Pulmonary artery endothelial cell (primary cell): ENCODE results near the gene CNFN. TPM values are rescaled to one million over a fixed set of nuclear protein-coding genes. Genes with fewer than 3 reads are reported as not detected.

Experiments used
- DNase-seq: peaks from one replicate; pipeline ENCODE4 v3.0.0-alpha.2; 2011; ENCODE audit warnings: low read depth, low spot score
- total RNA-seq: library from RNA; depleted of rRNA; stranded (reverse); fragments of >200 nt; gene quantifications from 2 replicates; pipeline ENCODE4 v1.2.3, GENCODE V29; 2014

The CNFN gene
- total RNA-seq, 1 donor from 2014 or later, result not detected

GRCh38 chr19:42375415-42376176 lies 14.5 kb downstream of the CNFN start:
- no peak for DNase-seq

DNA sequence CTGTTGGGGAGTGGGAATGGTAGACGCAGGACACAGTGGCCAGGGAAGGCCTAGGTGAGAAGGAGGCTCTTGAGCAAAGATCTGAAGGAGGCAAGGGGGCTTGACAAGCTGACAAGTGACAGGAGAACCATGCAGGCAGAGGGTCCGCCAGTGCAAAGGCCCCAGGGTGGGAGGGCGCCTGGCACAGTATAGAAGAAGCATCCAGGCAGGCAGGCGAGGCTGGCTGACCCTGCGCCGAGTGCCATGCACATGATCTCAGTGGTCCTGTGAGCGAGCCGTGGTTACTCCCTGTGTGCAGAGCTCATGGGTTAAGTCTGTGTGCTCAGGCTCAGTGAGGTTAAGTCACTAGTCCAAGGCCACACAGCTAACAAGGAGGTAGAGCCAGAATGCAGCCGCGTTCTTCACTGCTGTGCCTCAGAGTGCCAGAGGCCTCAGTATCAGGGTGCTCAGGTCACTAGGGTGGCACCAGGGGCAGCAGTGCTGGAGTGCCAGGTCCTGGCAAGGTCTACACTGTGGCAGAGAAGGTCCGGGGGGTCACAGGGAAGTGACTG lies 15.2 kb downstream of the CNFN start:
- no peak for DNase-seq

DNA sequence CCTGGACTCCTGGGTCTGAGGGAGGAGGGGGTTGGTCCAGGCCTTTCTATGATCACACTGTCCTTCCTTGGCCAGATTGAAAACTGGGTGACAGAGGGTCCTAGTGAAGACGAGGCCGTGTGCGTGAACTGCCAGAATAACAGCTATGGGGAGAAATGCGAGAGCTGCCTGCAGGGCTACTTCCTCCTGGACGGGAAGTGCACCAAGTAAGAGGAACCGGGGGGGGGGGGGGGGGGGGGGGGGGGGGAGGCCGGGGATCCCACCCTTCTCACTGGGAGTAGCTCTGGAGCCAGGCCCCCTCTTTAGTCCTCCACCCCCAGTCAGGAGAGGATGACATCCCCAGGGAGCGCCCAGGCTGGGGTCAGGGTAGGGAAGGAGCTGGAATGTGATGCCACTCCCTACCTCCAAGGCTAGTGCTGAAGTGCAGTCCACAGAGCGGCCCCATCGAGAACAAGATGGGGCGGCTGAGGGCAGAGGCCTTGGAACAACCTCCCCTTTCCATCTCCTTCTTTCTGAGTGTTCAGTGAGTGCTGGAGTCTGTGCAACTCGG lies 19.4 kb downstream of the CNFN start:
- no peak for DNase-seq

DNA sequence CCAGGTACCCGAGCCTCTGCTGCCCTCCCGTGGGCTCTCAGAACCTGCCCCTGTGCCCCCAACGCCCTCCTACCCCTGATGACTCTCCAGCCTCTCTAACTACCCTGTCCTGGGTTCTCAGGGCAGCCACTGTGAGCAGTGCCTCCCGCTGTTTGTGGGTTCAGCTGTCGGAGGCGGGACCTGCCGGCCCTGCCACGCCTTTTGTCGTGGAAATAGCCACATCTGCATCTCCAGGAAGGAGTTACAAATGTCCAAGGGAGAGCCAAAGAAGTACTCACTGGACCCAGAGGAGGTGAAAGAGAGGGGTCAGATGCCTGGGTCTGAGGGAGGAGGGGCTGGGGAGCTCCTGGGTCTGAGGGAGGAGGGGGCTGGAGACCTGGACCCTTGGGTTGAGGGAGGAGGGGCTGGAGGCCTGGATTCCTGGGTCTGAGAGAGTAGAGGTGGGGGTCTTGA lies 20.0 kb downstream of the CNFN start:
- no peak for DNase-seq

GRCh38 chr19:42369433-42370067 lies 20.5 kb downstream of the CNFN start:
- DNase-seq, result no peak

- DNase-seq, result no peak
These were observed 21.3 kb downstream of the CNFN start for GRCh38 chr19:42368765-42369164.

- no peak for DNase-seq
These were observed 21.7 kb downstream of the CNFN start for GRCh38 chr19:42368360-42368759.

GRCh38 chr19:42367929-42368328 lies 22.2 kb downstream of the CNFN start:
- no peak for DNase-seq

DNA sequence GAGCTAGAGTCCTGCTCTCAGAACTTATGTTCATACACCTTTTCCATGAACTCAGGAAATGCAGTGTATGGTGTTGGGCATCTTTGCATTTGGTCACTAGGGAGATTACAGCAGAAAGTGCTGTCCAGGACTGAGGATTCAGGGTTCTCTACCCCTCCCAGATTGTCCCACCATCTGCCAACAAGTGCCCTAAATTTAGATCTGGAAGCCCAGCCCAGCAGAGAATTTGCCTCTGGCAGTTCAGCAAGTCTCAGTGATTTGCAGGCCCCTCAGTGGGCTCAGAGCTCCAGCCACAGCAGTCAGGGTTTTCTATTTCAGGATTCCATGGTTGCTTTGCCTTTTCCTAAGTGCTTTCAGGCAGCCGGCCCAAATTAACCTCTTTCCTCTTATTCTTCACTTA lies 23.4 kb downstream of the CNFN start:
- DNase-seq, result no peak

DNA sequence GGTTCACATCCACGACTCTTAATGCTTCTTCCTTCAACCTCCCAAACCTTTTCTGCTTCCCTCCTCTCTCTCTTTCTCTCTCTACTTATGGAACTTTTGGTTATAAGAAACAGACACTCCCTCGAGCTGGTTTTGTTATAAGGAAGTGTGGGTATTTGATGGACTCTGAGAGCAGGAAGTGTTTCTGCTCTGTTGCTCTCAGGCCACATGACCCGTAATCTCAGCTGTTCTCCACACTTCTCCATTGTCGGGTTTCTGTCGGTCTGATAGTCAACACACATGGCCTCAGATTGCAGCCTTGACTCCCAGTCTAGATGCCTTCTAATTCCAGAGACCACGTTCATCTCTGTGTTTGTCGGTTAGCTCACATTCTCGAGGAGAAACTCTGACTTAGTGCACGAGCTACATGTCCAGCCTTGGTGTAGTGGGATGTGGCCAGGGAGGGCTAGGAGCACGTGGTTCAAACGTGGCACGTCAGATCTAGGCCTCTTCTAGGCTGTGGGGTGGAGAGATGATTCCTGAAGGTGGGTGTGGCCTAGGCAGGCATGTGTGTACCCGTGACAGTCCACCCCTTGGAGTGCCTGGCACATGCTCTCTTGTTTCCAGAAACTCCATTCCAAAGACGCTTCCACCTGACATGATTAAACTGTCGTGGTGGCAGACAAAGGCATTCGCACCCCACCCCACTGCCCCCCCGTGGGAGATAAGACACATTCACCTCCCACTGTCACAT lies 26.3 kb downstream of the CNFN start:
- no peak for DNase-seq

- DNase-seq, result no peak
These were observed 27.1 kb downstream of the CNFN start for GRCh38 chr19:42362891-42363440.

DNA sequence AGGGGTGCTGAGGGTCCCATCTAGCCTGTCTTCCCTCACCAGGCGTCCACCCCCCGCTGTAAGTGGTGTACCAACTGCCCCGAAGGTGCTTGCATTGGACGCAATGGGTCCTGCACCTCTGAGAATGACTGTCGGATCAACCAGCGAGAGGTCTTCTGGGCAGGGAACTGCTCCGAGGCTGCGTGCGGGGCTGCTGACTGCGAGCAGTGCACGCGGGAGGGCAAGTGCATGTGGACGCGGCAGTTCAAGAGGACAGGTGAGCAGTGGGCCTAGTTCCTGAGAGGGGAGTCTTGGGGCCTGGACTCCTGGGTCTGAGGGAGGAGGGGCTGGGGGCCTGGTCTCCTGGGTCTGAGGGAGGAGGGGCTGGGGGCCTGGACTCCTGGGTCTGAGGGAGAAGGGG lies 27.8 kb downstream of the CNFN start:
- no peak for DNase-seq

- no peak for DNase-seq
These were observed 28.6 kb downstream of the CNFN start for GRCh38 chr19:42361545-42361910.

DNA sequence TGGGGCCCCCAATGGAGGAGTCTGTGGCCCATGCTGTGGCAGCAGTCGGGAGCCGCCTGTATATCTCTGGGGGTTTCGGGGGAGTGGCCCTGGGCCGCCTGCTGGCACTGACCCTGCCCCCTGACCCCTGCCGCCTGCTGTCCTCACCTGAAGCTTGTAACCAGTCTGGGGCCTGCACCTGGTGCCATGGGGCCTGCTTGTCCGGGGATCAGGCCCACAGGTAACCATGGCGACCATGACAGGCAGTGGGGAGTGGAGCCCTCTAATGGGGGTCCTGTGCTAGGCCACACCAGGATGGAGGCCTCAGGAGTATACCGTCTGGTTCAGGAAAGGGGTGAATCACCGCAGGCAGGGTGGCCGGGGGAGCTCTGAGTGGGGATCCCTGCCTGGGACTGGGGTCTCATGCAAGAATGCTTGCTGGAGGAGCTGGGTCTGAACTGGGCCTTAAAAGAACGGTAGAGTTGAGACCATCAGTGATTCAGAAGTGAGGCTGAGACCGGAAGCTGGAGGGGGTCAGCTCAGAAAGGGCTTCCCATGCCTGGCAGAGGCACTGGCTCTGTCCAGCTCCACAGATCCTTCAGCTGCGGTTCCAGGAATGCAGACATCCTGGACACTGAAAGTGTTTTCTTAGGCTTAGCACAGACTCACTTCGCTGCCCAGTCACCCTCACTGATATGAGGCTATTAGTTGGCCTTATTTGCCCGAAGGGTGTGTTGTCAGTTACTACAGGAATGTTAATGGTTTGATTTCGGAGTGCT lies 29.1 kb downstream of the CNFN start:
- DNase-seq, result no peak

DNA sequence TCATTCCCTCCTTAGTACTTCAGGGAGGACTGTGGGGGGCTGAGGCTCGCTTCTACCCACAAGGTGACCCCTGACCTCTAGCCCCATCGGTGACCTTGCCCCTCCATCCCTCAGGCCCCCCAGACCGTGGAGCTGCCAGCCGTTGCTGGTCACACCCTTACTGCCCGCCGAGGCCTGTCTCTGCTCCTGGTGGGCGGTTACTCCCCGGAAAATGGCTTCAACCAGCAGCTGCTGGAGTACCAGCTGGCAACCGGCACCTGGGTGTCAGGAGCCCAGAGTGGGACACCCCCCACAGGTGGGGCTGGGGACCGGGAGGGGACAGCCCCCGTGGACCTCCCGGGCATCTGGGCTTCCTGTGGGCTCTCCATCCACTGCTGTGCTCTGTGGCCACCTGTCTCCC lies 32.8 kb downstream of the CNFN start:
- no peak for DNase-seq

DNA sequence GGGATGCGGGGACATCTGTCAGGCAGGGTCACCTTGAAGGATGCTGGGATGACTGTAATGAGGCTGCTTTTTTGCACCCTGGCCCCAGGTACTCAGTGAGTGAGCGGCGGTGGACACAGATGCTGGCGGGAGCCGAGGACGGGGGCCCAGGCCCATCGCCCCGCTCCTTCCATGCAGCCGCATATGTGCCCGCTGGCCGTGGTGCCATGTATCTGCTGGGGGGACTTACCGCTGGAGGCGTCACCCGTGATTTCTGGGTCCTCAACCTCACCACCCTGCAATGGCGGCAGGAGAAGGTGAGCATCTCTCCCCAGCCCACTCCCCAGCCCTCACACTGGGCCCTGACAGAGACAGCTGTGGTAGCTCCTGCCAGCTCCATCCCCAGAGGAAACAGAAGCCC lies 33.4 kb downstream of the CNFN start:
- DNase-seq, result no peak

DNA sequence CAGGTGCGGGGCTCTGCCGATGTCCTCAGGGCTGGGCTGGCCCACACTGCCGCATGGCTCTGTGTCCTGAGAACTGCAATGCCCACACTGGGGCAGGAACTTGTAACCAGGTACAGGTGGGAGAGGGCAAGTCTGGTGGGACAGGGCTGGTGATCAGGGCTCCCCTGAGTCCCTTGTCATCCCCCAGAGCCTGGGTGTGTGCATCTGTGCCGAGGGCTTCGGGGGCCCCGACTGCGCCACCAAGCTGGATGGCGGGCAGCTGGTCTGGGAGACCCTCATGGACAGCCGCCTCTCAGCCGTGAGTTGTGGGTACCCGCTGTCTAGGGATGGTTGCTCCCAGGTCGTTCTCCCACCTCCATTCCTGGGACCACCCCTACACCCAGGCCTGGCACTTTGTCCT lies 34.2 kb downstream of the CNFN start:
- DNase-seq, result no peak

DNA sequence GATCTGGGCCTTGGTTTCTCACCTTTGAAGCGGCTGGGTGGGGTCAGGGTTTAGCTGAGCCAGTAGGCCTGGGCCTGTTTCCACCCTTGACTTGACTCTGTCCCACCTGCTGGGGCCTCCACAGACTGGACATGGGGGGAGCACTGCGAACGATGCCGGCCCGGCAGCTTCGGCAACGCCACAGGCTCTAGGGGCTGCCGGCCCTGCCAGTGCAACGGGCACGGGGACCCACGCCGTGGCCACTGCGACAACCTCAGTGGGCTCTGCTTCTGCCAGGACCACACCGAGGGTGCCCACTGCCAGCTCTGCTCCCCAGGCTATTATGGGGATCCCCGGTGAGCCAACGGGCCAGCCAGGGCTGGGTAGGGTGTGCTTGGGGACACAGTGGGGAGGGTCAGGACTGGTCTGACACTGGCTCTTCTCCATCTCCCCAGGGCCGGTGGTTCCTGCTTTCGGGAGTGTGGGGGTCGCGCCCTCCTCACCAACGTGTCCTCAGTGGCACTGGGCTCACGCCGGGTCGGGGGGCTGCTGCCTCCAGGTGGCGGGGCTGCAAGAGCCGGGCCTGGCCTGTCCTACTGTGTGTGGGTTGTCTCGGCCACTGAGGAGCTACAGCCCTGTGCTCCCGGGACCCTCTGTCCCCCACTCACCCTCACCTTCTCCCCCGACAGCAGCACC lies 36.6 kb downstream of the CNFN start:
- DNase-seq, result no peak

DNA sequence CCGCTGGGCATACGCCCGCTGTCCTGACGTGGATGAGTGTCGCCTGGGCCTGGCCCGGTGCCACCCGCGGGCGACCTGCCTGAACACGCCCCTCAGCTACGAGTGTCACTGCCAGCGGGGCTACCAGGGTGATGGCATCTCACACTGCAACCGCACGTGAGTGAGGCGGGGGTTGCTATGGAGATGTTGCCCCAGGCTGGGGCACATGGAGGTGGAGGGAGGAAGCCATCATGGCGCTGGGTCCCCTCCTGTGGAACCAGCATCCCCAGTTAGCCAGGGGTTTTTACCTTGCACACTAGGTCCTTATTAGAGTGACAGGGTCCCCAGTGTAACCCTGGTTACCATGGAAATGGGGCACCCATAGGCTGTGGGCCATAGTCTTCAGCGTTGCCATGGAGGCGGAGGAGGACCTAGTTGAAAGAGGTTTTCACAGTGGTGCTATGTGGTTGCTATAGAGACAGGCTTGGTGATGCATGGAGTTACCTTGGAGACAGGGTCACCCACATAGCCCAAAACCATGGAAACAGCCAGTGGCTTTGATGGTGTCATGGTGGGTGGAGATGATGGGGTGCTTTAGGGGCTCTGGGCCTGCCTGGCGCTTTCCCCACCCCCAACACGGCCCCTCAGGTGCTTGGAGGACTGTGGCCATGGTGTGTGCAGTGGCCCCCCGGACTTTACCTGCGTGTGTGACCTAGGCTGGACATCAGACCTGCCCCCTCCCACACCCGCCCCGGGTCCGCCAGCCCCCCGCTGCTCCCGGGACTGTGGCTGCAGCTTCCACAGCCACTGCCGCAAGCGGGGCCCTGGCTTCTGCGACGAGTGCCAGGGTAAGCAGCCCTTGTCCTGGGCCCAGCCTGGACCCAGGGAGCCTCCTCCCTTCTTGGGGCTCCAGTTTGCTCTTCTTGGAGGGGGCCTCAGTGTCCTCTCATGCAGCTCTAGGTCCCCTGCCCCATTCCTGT lies 37.5 kb downstream of the CNFN start:
- no peak for DNase-seq
